ENCODE data around the gene SELP.
"Not testable (repeated sequence)": the region's sequence is repeated elsewhere in the genome, so short reads cannot be mapped to it uniquely, and the experiment has no call there.

Gene SELP

GRCh38 chr1:169630006-169630405, at the start of gene SELP:
Gene SELP, minus strand, starts transcription at chr1:169630124. Its CDS starts 50 bp downstream, at chr1:169630074.
- no peak for DNase-seq (ENCODE audit: low read depth in 2 of 3, low spot score in 2 of 3)

GRCh38 chr1:169679692-169680091, 49.8 kb upstream of the SELP start:
- no peak for DNase-seq (ENCODE audit: low read depth in 2 of 3, low spot score in 2 of 3)

GRCh38 chr1:169676001-169676400, 46.1 kb upstream of the SELP start:
- no peak for DNase-seq (ENCODE audit: low read depth in 2 of 3, low spot score in 2 of 3)

- DNase-seq (ENCODE audit: low read depth in 2 of 3, low spot score in 2 of 3): no peak
These were observed 40.9 kb upstream of the SELP start for GRCh38 chr1:169670836-169671235.

- not testable (repeated sequence) for DNase-seq (ENCODE audit: low read depth in 2 of 3, low spot score in 2 of 3)
These were observed 40.3 kb upstream of the SELP start for GRCh38 chr1:169670244-169670643.

GRCh38 chr1:169667699-169668596, 38.0 kb upstream of the SELP start:
- not testable (repeated sequence) for DNase-seq (ENCODE audit: low read depth in 2 of 3, low spot score in 2 of 3)

GRCh38 chr1:169667227-169667639, 37.3 kb upstream of the SELP start:
- DNase-seq (ENCODE audit: low read depth in 2 of 3, low spot score in 2 of 3): not testable (repeated sequence)

- not testable (repeated sequence) for DNase-seq (ENCODE audit: low read depth in 2 of 3, low spot score in 2 of 3)
These were observed 32.8 kb upstream of the SELP start for GRCh38 chr1:169662680-169663079.

- DNase-seq (ENCODE audit: low read depth in 2 of 3, low spot score in 2 of 3): not testable (repeated sequence)
These were observed 31.1 kb upstream of the SELP start for GRCh38 chr1:169661066-169661465.

- not testable (repeated sequence) for DNase-seq (ENCODE audit: low read depth in 2 of 3, low spot score in 2 of 3)
These were observed 28.9 kb upstream of the SELP start for GRCh38 chr1:169658777-169659176.

- no peak for DNase-seq (ENCODE audit: low read depth in 2 of 3, low spot score in 2 of 3)
These were observed 23.9 kb upstream of the SELP start for GRCh38 chr1:169653873-169654272.

- no peak for DNase-seq (ENCODE audit: low read depth in 2 of 3, low spot score in 2 of 3)
These were observed 21.1 kb upstream of the SELP start for GRCh38 chr1:169651035-169651434.

- no peak for DNase-seq (ENCODE audit: low read depth in 2 of 3, low spot score in 2 of 3)
These were observed 20.6 kb upstream of the SELP start for GRCh38 chr1:169650551-169650950.

GRCh38 chr1:169648709-169649108, 18.8 kb upstream of the SELP start:
- DNase-seq (ENCODE audit: low read depth in 2 of 3, low spot score in 2 of 3): no peak

GRCh38 chr1:169648187-169648586, 18.3 kb upstream of the SELP start:
- no peak for DNase-seq (ENCODE audit: low read depth in 2 of 3, low spot score in 2 of 3)

GRCh38 chr1:169647512-169647911, 17.6 kb upstream of the SELP start:
- DNase-seq (ENCODE audit: low read depth in 2 of 3, low spot score in 2 of 3): no peak

- no peak for DNase-seq (ENCODE audit: low read depth in 2 of 3, low spot score in 2 of 3)
These were observed 14.4 kb upstream of the SELP start for GRCh38 chr1:169644297-169644696.

GRCh38 chr1:169634877-169635276, 5.0 kb upstream of the SELP start:
- no peak for DNase-seq (ENCODE audit: low read depth in 2 of 3, low spot score in 2 of 3)

- DNase-seq (ENCODE audit: low read depth in 2 of 3, low spot score in 2 of 3): no peak
These were observed 4.2 kb upstream of the SELP start for GRCh38 chr1:169634145-169634544.

GRCh38 chr1:169631249-169631648, 1.3 kb upstream of the SELP start:
- no peak for DNase-seq (ENCODE audit: low read depth in 2 of 3, low spot score in 2 of 3)

- no peak for DNase-seq (ENCODE audit: low read depth in 2 of 3, low spot score in 2 of 3)
These were observed 5.0 kb downstream of the SELP start for GRCh38 chr1:169624912-169625311.

GRCh38 chr1:169624122-169624521, 5.8 kb downstream of the SELP start:
- DNase-seq (ENCODE audit: low read depth in 2 of 3, low spot score in 2 of 3): no peak
